GM21717 (cell line): ENCODE measurements around the gene SLC9C1.
A peak's percentile ranks its signal among the peaks of the same experiment; 100 is the strongest.

Source experiments
- ATAC-seq: cut with Tn5 transposase; IDR thresholded peaks from one replicate; pipeline ENCODE4 v1.9.1; 2021; ENCODE audit warnings: mild to moderate bottlenecking, moderate library complexity; ENCODE audit not compliant: unreplicated experiment

Gene SLC9C1

GRCh38 chr3:112307557-112307956, 13.5 kb upstream of the SLC9C1 start:
- no peak for ATAC-seq

- no peak for ATAC-seq
Observed at GRCh38 chr3:112306825-112307224, 12.8 kb upstream of the SLC9C1 start.

GRCh38 chr3:112304611-112305010, 10.6 kb upstream of the SLC9C1 start:
- no peak for ATAC-seq

DNA sequence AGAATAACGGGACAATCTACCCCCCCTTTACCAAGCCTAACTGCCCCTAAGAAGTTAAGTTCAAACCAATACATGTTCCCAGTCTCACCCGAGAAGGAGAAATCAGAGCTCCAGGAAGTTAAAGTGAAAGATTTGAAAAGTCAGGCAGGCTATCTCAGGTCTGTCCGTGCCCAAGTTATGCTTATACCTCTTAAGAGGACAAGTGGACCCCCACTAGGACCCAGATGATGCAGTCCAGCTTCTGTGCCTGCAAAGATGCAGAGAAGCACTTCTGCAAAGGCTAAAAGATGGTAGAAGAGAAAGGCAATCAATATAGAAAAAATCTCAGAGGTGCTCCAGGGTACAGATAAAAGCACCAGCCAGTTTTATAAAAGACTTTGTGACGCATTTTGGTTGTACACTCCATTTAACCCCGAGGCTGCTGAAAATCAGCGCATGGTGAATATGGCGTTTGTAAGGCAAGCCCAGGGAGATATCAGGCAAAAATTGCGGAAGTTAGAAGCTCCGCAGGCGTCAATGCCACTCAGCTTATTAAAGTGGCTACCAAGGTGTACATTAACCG, 9.8 kb upstream of the SLC9C1 start:
- no peak for ATAC-seq

DNA sequence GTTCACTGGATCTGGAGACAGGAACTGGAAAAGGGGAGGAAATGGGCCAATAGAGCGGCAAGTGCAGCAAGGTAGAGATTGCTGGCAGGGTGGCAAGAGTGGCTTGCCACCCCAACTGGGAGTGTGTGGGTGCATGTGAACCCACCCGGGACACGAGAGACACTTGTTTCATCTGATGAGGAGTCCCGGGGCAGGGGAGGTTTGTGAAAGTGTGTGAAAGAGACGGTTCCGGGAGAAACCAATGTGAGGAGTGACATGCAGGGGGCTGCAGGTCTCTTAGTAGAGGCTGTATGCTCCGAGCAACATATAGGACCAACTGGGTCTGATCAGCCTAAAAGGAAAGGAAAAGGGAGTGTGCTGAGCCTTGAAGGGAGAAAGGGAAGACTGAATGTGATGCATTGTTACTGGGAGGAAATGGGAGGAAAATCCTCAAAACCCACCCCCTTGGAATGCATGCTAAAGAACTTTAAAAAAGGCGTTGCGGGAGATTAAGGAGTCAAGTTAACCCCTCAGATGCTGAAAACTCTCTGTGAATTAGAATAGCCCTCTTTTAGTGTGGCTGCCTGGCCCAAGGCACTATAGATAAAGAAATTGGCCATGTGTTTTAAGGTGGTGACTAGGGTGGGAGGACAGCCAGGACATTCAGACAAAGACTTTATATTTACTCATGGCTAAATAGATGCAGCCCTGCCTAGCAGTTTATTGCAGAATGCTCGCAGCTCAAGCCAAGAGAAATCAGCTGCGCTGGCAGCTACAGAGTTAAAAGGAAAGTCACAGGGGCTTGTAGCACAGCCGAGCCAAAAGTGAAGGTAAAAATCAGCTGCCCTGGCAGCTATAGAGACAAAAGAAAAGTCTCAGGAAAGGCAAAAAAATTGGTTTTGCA, 9.1 kb upstream of the SLC9C1 start:
- ATAC-seq = no peak

DNA sequence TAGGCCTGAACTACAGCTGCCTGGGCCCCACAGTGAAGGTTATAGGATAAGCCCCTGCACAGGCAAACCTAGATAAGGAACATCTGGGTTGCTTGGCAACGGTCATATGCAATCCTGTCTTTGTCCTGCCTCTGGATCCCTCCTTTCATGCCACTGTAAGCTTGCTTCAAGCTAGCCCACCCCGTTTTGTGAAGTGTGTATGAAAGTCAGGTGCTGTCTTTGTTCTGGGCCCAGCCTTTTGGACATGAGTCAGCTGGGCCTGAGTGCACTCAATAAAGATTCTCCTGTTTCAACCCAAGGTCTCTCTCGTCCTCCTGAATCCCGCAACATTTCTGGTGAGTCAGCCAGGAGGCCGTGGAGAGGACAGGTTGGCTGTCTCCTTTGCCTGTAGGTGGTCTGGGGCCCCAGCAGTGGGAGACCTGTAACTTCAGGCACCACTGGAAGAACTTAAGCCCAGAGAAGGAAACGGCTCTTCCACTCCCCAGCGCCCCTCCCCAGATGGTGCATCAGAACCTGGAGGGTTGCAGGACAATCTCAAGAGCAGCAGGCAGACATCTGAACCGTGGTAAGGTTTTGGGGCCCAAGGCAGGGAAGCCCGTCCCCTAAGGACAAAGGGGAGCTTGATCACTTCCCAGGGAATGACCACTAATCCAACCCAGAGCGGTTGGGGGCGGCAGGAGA, 8.3 kb upstream of the SLC9C1 start:
- no peak for ATAC-seq

- ATAC-seq = no peak
Observed at GRCh38 chr3:112298781-112299180, 4.8 kb upstream of the SLC9C1 start.

DNA sequence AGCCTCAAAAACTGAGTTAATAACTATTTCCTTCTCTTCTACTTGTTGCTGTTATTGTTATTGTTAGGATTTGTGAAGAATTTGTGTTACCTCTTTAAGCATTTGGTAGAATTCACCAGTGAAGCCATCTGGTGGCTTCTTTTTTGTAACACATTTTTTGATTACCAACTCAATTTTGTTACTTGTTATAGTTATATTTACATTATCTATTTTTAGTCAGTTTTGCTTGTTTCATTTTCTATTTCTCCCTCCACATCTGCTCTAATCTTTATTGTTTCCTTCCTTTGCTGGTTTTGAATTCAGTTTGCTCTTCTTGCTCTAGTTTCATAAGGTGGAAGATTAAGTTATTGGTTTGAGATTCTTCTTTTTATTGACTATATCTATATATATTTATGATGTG, 3.7 kb upstream of the SLC9C1 start:
- no peak for ATAC-seq

GRCh38 chr3:112289011-112289410, 5.0 kb downstream of the SLC9C1 start:
- no peak for ATAC-seq

- ATAC-seq = no peak
Observed at GRCh38 chr3:112280266-112280665, 13.8 kb downstream of the SLC9C1 start.

- no peak for ATAC-seq
Observed at GRCh38 chr3:112273536-112273935, 20.5 kb downstream of the SLC9C1 start.

GRCh38 chr3:112261742-112262141, 32.3 kb downstream of the SLC9C1 start:
- no peak for ATAC-seq

GRCh38 chr3:112260563-112260962, 33.5 kb downstream of the SLC9C1 start:
- no peak for ATAC-seq

- no peak for ATAC-seq
Observed at GRCh38 chr3:112253301-112253971, 40.6 kb downstream of the SLC9C1 start.

GRCh38 chr3:112247900-112248299, 46.1 kb downstream of the SLC9C1 start:
- ATAC-seq = peak; percentile 75

GRCh38 chr3:112247350-112247749, 46.7 kb downstream of the SLC9C1 start:
- ATAC-seq = no peak

DNA sequence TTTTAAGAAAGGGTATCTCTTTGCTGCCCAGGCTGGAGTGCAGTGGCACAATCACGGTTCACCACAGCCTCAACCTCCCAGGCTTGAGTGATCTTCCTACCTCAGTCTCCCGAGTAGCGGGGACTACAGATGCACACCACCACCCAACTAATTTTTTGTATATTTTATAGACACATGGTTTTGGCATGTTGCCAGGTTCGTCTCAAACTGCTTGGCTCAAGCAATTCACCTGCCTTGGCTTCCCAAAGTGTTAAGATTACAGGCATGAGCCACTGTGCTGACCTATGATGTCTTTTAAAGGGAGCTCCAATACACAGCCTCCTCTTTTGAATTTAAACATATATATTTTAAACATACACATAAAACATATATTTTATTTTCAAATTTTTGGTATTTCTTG, 60.9 kb downstream of the SLC9C1 start:
- ATAC-seq = no peak

DNA sequence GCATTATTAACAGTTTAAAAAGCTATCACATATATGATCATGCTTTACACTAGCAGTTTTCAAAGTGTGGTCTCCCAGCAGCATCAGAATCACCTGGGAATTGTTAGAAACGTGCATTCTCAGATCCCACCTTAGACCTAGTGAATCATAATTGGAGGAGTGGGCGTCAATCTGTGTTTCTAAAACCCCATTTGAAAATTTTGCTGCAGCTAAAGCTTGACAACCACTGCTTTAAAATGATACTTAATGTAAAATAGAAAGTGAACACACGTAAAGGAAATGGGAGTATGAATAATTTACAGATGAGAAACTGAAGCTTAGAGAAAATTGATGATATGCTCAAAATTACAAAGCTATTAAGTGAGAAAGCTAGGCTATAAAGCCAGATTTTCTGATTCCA, 62.3 kb downstream of the SLC9C1 start:
- ATAC-seq = no peak

DNA sequence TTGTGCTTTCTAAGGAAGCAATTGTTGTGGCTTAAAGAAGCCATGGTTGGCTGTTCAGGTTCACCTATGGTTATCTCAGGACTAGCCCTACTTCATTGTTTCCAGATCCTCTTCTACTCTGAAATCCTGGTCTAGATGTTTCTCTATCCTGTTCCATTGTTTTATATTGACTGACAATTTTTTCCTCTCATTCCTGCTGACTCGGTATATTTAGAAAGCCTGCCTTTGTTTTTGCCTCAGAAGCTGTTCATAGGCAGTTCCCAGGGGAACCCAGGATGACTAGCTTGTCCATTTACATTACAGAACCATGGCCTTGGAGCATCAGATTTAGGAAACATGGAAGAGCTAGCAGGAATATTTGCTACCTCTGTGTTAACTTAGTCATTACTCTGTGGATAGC, 64.0 kb downstream of the SLC9C1 start:
- ATAC-seq = no peak

GRCh38 chr3:112228786-112229185, 65.2 kb downstream of the SLC9C1 start:
- no peak for ATAC-seq

GRCh38 chr3:112200317-112200666, 93.7 kb downstream of the SLC9C1 start:
- no peak for ATAC-seq
